ENCODE measurements around the gene SNRNP70.

DNA sequence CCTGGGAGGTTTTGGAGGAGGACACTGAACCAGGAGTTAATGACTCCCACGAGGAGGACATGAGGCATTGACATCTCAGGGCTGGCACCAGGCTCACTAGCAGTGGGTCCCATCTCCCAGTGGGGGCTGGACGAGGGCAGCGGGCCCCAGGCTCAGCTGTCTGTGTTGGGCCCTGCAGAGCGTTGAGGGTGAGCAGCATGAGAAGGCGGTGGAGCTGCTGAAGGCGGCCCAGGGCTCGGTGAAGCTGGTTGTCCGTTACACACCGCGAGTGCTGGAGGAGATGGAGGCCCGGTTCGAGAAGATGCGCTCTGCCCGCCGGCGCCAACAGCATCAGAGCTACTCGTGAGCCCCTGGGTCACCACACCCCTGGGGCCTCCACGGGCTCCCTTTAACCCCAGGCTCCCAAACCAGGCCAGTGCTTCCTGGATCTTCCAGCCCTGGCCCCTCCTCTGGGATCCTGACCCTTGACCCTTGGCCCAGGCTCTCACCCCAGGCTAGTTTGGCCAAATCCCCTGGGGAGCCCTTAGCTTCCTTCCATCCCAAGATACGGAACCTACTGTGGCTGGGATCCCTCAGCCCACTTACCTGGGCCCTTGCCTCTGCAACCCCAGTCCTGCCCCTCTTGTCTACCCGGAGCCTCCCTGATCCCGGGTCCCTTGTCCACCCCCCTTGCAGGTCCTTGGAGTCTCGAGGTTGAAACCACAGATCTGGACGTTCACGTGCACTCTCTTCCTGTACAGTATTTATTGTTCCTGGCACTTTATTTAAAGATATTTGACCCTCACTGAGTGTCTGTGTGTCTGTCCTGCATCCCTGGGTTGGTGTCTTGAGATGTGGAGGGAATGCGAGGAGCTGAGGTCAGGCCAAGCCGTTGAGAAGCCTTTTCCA lies 32.7 kb downstream of the SNRNP70 start:
- TF ChIP-seq, protein P1, sequence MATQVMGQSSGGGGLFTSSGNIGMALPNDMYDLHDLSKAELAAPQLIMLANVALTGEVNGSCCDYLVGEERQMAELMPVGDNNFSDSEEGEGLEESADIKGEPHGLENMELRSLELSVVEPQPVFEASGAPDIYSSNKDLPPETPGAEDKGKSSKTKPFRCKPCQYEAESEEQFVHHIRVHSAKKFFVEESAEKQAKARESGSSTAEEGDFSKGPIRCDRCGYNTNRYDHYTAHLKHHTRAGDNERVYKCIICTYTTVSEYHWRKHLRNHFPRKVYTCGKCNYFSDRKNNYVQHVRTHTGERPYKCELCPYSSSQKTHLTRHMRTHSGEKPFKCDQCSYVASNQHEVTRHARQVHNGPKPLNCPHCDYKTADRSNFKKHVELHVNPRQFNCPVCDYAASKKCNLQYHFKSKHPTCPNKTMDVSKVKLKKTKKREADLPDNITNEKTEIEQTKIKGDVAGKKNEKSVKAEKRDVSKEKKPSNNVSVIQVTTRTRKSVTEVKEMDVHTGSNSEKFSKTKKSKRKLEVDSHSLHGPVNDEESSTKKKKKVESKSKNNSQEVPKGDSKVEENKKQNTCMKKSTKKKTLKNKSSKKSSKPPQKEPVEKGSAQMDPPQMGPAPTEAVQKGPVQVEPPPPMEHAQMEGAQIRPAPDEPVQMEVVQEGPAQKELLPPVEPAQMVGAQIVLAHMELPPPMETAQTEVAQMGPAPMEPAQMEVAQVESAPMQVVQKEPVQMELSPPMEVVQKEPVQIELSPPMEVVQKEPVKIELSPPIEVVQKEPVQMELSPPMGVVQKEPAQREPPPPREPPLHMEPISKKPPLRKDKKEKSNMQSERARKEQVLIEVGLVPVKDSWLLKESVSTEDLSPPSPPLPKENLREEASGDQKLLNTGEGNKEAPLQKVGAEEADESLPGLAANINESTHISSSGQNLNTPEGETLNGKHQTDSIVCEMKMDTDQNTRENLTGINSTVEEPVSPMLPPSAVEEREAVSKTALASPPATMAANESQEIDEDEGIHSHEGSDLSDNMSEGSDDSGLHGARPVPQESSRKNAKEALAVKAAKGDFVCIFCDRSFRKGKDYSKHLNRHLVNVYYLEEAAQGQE (IDR thresholded peaks at IDR 0.05; ENCODE audit: low read depth), result no peak
- TF ChIP-seq RAD21 (IDR thresholded peaks at IDR 0.05; ENCODE audit: low read depth), result no peak
- TF ChIP-seq EP300 (IDR thresholded peaks at IDR 0.05; ENCODE audit: borderline replicate concordance), result no peak
- TF ChIP-seq CREB1 (IDR thresholded peaks at IDR 0.05; ENCODE audit: low read depth), result no peak
- TF ChIP-seq NFIC (IDR thresholded peaks at IDR 0.05), result no peak
- TF ChIP-seq MAX (IDR thresholded peaks at IDR 0.05), result no peak
- TF ChIP-seq TAF1 (IDR thresholded peaks at IDR 0.05; ENCODE audit: low read depth), result no peak
- TF ChIP-seq ZBTB7A (IDR thresholded peaks at IDR 0.05; ENCODE audit: low read depth), result no peak
- no peak for TF ChIP-seq TEAD4 (IDR thresholded peaks at IDR 0.05)
- TF ChIP-seq YY1 (IDR thresholded peaks at IDR 0.05; ENCODE audit: low read depth), result no peak
- no peak for TF ChIP-seq CEBPB (IDR thresholded peaks at IDR 0.05)

Data from Ishikawa (cell line).